Measurements from ENCODE around the gene SHANK2.

DNA sequence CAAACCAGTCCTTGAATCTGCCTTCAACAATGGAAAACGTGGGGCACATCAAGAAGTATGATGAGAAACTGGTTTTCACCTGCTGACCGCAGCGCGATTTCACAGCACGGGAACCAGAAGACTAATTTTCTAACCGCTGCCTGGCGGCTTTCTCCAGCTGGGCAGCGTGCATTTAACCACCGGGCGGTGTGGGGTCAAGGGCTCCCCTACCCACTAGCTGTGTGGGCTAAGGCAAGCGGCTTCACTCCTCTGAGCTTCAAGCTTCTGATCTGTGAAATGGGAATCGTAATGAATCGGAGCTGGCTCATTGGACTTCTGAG is 4.2 kb downstream of the SHANK2 start:
- TF ChIP-seq ZNF274 (IDR thresholded peaks at IDR 0.05; ENCODE audit: low read depth, low read length) (no peak), SUZ12 (IDR thresholded peaks at IDR 0.05; ENCODE audit: extremely low read depth, insufficient read depth, insufficient read length) (no peak)
